Adipose tissue (tissue), 3 donors: ENCODE measurements around the gene CCNYL1. TPM values are rescaled to one million over a fixed set of nuclear protein-coding genes. Genes with fewer than 3 reads are reported as not detected.
"Not testable (repeated sequence)": the region's sequence is repeated elsewhere in the genome, so short reads cannot be mapped to it uniquely, and the experiment has no call there.

Experiments used
- H3K27ac ChIP-seq: one replicate; pipeline ENCODE4 v1.5.1; 2013; ENCODE audit warnings: low read depth, low read length
- WGBS, 3 donors: extraction: QIAGEN DNeasy Blood & Tissue Kit; methylation state at CpG; one replicate each; pipeline ENCODE4 v1.1.7; 2013; 5-methylcytosine and 5-hydroxymethylcytosine counted together
- polyA plus RNA-seq, 3 donors: library from polyadenylated mRNA; stranded (reverse); fragments of 200-250 nt; gene quantifications; one replicate each; pipeline ENCODE4 v1.2.3, GENCODE V29; 2013
- donor health status: healthy with polysubstance abuse.
- donor health status: Bipolar disorder and iron deficiency.
- donor health status: healthy.

The CCNYL1 gene
- polyA plus RNA-seq, 3 donors = 6.9 to 11.9 (median 11.2) TPM

- WGBS, 3 donors = 65 to 84% (median 71%) methylated on average over 2 of the region's 2 CpGs
Observed at GRCh38 chr2:207727261-207727660, 15.8 kb downstream of the CCNYL1 start.

GRCh38 chr2:207729465-207729998 lies 18.1 kb downstream of the CCNYL1 start:
- 93 to 96% (median 95%) methylated on average over 8 of the region's 8 CpGs for WGBS, 3 donors
- no peak overlapping the region for H3K27ac ChIP-seq

More at GRCh38 chr2:207727261-207727660, 15.8 kb downstream of the CCNYL1 start:
- no peak overlapping the region for H3K27ac ChIP-seq

- WGBS, 3 donors = 92 to 96% (median 93%) methylated on average over 1 of the region's 1 CpG
- no peak overlapping the region for H3K27ac ChIP-seq
Observed at GRCh38 chr2:207731138-207731537, 19.7 kb downstream of the CCNYL1 start.

GRCh38 chr2:207733597-207734240 lies 22.3 kb downstream of the CCNYL1 start:
- 63 to 89% (median 87%) methylated on average over 2 of the region's 2 CpGs for WGBS, 3 donors
- no peak overlapping the region for H3K27ac ChIP-seq

GRCh38 chr2:207734264-207734635 lies 22.8 kb downstream of the CCNYL1 start:
- H3K27ac ChIP-seq = no peak overlapping the region
- WGBS, 3 donors = 22 to 44% (median 42%) methylated on average over 3 of the region's 3 CpGs

- H3K27ac ChIP-seq = no peak overlapping the region
- WGBS, 3 donors = 48 to 97% (median 88%) methylated on average over 4 of the region's 4 CpGs
Observed at GRCh38 chr2:207734636-207735512, 23.4 kb downstream of the CCNYL1 start.

GRCh38 chr2:207735513-207735859 lies 24.0 kb downstream of the CCNYL1 start:
- 90 to 98% (median 97%) methylated on average over 9 of the region's 9 CpGs for WGBS, 3 donors
- H3K27ac ChIP-seq = not testable (repeated sequence)

GRCh38 chr2:207743514-207743913 lies 32.1 kb downstream of the CCNYL1 start:
- no peak overlapping the region for H3K27ac ChIP-seq

- 72 to 83% (median 80%) methylated on average over 2 of the region's 2 CpGs for WGBS, 3 donors
Observed at GRCh38 chr2:207744050-207744449, 32.6 kb downstream of the CCNYL1 start.

GRCh38 chr2:207744451-207744850 lies 33.0 kb downstream of the CCNYL1 start:
- 86 to 93% (median 90%) methylated on average over 11 of the region's 11 CpGs for WGBS, 3 donors
- no peak overlapping the region for H3K27ac ChIP-seq

More at GRCh38 chr2:207744050-207744449, 32.6 kb downstream of the CCNYL1 start:
- no peak overlapping the region for H3K27ac ChIP-seq

- H3K27ac ChIP-seq = no peak overlapping the region
- 32 to 44% (median 40%) methylated on average over 1 of the region's 1 CpG for WGBS, 3 donors
Observed at GRCh38 chr2:207746131-207746530, 34.7 kb downstream of the CCNYL1 start.

GRCh38 chr2:207747653-207748560 lies 36.5 kb downstream of the CCNYL1 start:
- H3K27ac ChIP-seq = no peak overlapping the region
- 72 to 91% (median 91%) methylated on average over 15 of the region's 15 CpGs for WGBS, 3 donors

GRCh38 chr2:207748993-207749392 lies 37.6 kb downstream of the CCNYL1 start:
- no peak overlapping the region for H3K27ac ChIP-seq

- no peak overlapping the region for H3K27ac ChIP-seq
- 33 to 77% (median 75%) methylated on average over 2 of the region's 2 CpGs for WGBS, 3 donors
Observed at GRCh38 chr2:207749873-207750272, 38.4 kb downstream of the CCNYL1 start.

GRCh38 chr2:207750345-207750744 lies 38.9 kb downstream of the CCNYL1 start:
- H3K27ac ChIP-seq = no peak overlapping the region
- 78 to 86% (median 86%) methylated on average over 7 of the region's 7 CpGs for WGBS, 3 donors

GRCh38 chr2:207750876-207751275 lies 39.4 kb downstream of the CCNYL1 start:
- WGBS, 3 donors = 80 to 91% (median 90%) methylated on average over 2 of the region's 2 CpGs
- no peak overlapping the region for H3K27ac ChIP-seq

GRCh38 chr2:207753688-207754087 lies 42.2 kb downstream of the CCNYL1 start:
- WGBS, 3 donors = 90 to 97% (median 96%) methylated on average over 2 of the region's 2 CpGs
- H3K27ac ChIP-seq = not testable (repeated sequence)

- WGBS, 3 donors = 96 to 97% (median 96%) methylated on average over 6 of the region's 6 CpGs
Observed at GRCh38 chr2:207754498-207755383, 43.3 kb downstream of the CCNYL1 start.

More at GRCh38 chr2:207754498-207755383, 43.3 kb downstream of the CCNYL1 start:
- H3K27ac ChIP-seq = no peak overlapping the region
